Kidney capillary endothelial cell (primary cell): ENCODE results near the gene MUC12.
"Not testable (repeated sequence)": the region's sequence is repeated elsewhere in the genome, so short reads cannot be mapped to it uniquely, and the experiment has no call there.

Experiments used
- DNase-seq: peaks from one replicate; pipeline ENCODE4 v3.0.0-alpha.2; 2018; ENCODE audit warnings: low spot score

Gene MUC12

GRCh38 chr7:100969066-100969615 is at the start of gene MUC12:
Gene MUC12 (plus strand): TSS chr7:100969565. CDS start chr7:100969623, 58 bp downstream.
- no peak for DNase-seq

- not testable (repeated sequence) for DNase-seq
These were observed 49.5 kb upstream of the MUC12 start for GRCh38 chr7:100919779-100920437.

DNA sequence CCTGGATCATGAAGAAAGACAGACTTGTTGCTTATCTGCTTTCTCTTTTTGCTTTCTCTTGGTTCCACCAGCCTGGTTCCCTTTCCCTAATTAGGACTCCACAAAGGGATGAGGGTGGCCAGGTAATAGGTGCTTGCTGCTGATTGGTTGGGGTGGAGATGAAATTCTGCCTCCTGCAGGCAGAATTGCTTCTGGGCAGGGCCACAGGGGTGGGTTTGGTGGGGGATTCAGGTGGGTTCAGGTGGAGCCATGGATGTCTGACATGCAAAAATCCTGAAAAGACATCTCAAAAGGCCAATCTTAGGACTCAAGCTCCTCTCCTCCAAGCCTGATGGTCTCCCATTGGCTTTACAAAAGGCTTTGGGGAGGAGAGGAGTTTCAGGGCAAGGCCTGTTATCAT is 48.3 kb upstream of the MUC12 start:
- no peak for DNase-seq

- DNase-seq = not testable (repeated sequence)
These were observed 45.7 kb upstream of the MUC12 start for GRCh38 chr7:100923616-100924015.

DNA sequence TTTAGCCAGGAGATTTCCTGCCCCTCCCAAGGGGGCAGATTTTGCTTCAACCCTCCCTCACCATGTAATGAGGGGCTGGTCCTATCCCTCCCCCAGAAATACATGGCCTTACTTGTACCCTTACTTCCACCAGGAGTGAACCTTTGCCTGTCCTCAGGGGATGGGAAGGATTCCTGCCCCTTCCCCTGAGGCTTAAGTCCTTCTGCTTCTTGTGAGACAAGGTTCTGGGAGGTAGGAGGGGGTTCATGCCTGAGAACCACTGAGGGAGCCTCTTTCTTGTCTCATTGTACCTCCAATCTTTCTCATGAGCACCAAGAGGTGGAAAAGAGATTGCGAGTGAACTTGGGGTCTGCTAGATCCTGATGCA is 39.6 kb upstream of the MUC12 start:
- DNase-seq = no peak

DNA sequence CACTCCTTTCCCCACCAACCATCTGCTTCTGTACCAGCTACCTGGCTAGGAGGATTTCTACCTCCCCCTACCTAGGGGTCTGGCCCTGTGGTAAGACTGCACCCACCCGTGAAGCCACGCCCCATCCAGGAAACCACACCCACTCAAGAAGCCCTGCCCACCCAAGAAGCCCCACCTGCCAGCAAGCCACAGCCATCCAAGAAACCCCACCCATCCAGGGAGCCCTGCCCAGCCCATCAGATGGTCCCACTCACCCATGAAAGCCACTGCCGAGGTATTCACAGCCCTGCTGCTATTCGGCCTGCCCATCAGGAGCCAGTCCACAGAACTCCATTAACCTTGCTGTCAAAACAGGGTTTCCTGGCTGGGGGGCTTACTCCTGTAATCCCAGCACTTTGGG is 35.6 kb upstream of the MUC12 start:
- no peak for DNase-seq

- DNase-seq = not testable (repeated sequence)
These were observed 34.0 kb upstream of the MUC12 start for GRCh38 chr7:100935381-100935780.

DNA sequence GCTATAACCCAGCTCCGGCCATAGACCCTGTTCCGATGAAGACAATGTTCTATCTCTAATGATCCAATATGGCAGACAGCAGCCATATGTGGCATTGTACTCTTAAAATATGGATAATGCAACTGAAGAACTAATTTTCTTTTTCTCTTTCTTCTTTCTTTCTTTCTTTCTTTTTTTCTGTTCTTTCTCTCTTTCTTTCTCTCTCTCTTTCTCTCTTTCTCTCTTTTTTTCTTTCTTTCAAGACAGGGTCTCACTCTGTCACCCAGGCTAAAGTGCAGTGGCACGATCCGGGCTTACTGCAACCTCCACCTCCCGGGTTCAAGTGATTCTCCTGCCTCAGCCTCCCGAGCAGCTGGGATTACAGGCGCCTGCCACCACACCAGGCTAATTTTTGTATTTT is 33.2 kb upstream of the MUC12 start:
- DNase-seq = not testable (repeated sequence)

- no peak for DNase-seq
These were observed 27.2 kb upstream of the MUC12 start for GRCh38 chr7:100942045-100942774.

- no peak for DNase-seq
These were observed 25.7 kb upstream of the MUC12 start for GRCh38 chr7:100943693-100944092.

DNA sequence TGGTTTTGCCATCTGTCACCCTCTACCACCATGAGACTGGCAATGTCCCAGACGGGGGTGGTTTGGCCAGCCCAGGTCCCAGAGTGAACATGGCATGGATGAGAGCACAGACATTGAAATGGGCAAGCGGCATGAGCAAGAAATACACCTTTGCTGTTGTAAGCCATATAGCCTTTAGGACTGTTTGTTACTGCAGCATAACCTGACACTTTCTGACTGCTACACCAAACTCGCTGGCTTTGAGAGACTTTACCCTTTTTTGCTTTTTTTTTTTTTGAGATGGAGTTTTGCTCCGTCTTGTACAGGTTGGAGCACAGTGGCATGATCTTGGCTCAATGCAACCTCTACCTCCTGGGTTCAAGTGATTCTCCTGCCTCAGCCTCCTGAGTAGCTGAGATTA is 25.2 kb upstream of the MUC12 start:
- no peak for DNase-seq

GRCh38 chr7:100946111-100946510 is 23.3 kb upstream of the MUC12 start:
- DNase-seq = no peak

- DNase-seq = no peak
These were observed 22.5 kb upstream of the MUC12 start for GRCh38 chr7:100946766-100947365.

- no peak for DNase-seq
These were observed 21.6 kb upstream of the MUC12 start for GRCh38 chr7:100947792-100948191.

DNA sequence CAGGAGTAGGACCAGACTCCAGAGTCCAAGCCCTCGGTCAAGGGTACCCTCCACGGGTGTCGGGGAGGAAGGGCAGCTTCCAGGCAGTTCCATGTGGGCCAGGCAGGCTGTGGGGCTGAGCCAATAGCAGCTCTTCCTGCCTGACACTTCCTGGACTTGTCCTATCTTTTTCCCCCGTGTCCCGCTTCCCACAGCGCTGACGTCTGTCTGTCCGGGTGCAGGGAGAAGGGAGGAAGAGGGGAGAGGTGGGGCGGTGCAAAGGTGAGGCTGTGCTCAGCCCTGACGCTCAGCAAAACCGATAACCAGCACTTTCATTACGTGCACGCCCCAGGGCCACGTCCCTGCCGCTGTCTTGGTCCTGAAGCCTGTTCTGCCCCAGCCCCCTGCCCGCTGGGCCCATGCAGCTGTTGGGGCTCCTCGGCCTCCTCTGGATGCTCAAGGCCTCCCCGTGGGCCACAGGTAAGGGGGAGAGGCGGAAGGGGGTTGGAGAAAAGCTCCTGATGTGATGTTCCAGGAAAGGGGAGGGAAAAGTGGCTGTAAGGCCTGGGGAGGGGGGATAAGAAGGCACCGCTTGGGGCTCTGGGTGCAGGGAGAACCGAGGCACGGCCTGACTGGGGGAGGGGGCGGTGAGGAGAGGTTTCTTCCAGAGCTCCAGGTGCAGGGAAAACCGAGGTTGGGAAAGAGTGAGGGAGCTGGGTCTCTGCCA is 20.0 kb upstream of the MUC12 start, which contains the start of gene MUC3A:
Gene MUC3A (plus strand): TSS at position 308 of the 706 bp plus-strand sequence. CDS start 91 bp downstream, at position 399.
- no peak for DNase-seq

GRCh38 chr7:100949933-100950443 is 19.4 kb upstream of the MUC12 start:
- DNase-seq = no peak

GRCh38 chr7:100951172-100951571 is 18.2 kb upstream of the MUC12 start:
- DNase-seq = no peak

- no peak for DNase-seq
These were observed 17.3 kb upstream of the MUC12 start for GRCh38 chr7:100951888-100952560.

- DNase-seq = no peak
These were observed 16.7 kb upstream of the MUC12 start for GRCh38 chr7:100952641-100953040.

DNA sequence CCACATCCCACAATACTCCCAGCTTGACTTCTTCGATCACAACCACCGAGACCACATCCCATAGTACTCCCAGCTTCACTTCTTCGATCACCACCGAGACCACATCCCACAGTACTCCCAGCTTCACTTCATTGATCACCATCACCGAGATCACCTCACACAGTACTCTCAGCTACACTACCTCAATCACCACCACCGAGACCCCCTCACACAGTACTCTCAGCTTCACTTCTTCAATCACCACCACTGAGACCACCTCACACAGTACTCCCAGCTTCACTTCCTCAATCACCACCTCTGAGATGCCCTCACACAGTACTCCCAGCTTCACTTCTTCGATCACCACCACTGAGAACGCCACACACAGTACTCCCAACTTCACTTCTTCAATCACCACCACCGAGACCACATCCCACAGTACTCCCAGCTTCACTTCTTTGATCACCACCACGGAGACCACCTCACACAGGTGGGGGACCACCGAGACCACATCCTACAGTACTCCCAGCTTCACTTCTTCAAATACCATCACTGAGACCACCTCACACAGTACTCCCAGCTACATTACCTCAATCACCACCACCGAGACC is 11.4 kb upstream of the MUC12 start:
- DNase-seq = no peak

- DNase-seq = no peak
These were observed 9.5 kb upstream of the MUC12 start for GRCh38 chr7:100959894-100960293.
